A549 (cell line): ENCODE results near the gene BBIP1.

ENCODE experiments used
- POLR2A ChIP-seq: IDR thresholded peaks from 2 replicates; pipeline ENCODE4 v1.6.1; 2012; ENCODE audit warnings: mild to moderate bottlenecking, low read length
- TFCP2L1 ChIP-seq: fragments of 250-450 bp; sonication (Bioruptor Pico); IDR thresholded peaks from 2 replicates; pipeline ENCODE4 v1.5.0; 2021; ENCODE audit warnings: mild to moderate bottlenecking
- TF ChIP-seq, protein P1 (sequence below): fragments of >200 bp; sonication (Bioruptor Twin); formaldehyde crosslinking; IDR thresholded peaks from 3 replicates; pipeline ENCODE4 v1.5.1; 2016

- TF ChIP-seq TFCP2L1 (CRISPR knock-in tag) (no peak), POLR2A (no peak)
- TF ChIP-seq, protein P1, sequence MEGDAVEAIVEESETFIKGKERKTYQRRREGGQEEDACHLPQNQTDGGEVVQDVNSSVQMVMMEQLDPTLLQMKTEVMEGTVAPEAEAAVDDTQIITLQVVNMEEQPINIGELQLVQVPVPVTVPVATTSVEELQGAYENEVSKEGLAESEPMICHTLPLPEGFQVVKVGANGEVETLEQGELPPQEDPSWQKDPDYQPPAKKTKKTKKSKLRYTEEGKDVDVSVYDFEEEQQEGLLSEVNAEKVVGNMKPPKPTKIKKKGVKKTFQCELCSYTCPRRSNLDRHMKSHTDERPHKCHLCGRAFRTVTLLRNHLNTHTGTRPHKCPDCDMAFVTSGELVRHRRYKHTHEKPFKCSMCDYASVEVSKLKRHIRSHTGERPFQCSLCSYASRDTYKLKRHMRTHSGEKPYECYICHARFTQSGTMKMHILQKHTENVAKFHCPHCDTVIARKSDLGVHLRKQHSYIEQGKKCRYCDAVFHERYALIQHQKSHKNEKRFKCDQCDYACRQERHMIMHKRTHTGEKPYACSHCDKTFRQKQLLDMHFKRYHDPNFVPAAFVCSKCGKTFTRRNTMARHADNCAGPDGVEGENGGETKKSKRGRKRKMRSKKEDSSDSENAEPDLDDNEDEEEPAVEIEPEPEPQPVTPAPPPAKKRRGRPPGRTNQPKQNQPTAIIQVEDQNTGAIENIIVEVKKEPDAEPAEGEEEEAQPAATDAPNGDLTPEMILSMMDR: no peak
These were observed 13.7 kb upstream of the BBIP1 start for GRCh38 chr10:110932505-110933180.
